UCSD-AML1 (cell line): ENCODE data around the gene UBE2N.

Experiments used
- DNase-seq: peaks from one replicate; lab custom pipeline; 2025; ENCODE audit not compliant: unreplicated experiment; lab: John Stamatoyannopoulos, UW

UBE2N gene

GRCh38 chr12:93441617-93442410 lies at the start of gene UBE2N:
Gene UBE2N, minus strand, starts transcription at chr12:93441947. Its CDS starts 63 bp downstream, at chr12:93441884.
- peak; percentile 97 for DNase-seq

- DNase-seq: no peak
Observed at GRCh38 chr12:93484315-93484981, 42.7 kb upstream of the UBE2N start.

GRCh38 chr12:93483151-93483807 lies 41.5 kb upstream of the UBE2N start:
- DNase-seq: no peak

GRCh38 chr12:93482721-93483120 lies 41.0 kb upstream of the UBE2N start:
- DNase-seq: no peak

- no peak for DNase-seq
Observed at GRCh38 chr12:93476555-93476954, 34.8 kb upstream of the UBE2N start.

- DNase-seq: no peak
Observed at GRCh38 chr12:93469386-93469785, 27.6 kb upstream of the UBE2N start.

- DNase-seq: no peak
Observed at GRCh38 chr12:93468008-93468371, 26.2 kb upstream of the UBE2N start.

- DNase-seq: peak; percentile 91
Observed at GRCh38 chr12:93467351-93468007, 25.7 kb upstream of the UBE2N start, which contains the start of gene MRPL42. Gene MRPL42, plus strand, starts transcription at chr12:93467514. Its CDS starts 1,772 bp downstream, at chr12:93469286.

GRCh38 chr12:93466625-93467350 lies 25.0 kb upstream of the UBE2N start:
- DNase-seq: no peak

- no peak for DNase-seq
Observed at GRCh38 chr12:93465841-93466240, 24.1 kb upstream of the UBE2N start.

- DNase-seq: no peak
Observed at GRCh38 chr12:93461503-93461902, 19.8 kb upstream of the UBE2N start.

- peak; percentile 18 for DNase-seq
Observed at GRCh38 chr12:93460902-93461301, 19.2 kb upstream of the UBE2N start.

GRCh38 chr12:93460003-93460402 lies 18.3 kb upstream of the UBE2N start:
- DNase-seq: no peak

GRCh38 chr12:93459097-93459496 lies 17.4 kb upstream of the UBE2N start:
- DNase-seq: no peak

GRCh38 chr12:93456077-93456476 lies 14.3 kb upstream of the UBE2N start:
- no peak for DNase-seq

GRCh38 chr12:93453633-93454032 lies 11.9 kb upstream of the UBE2N start:
- DNase-seq: no peak

GRCh38 chr12:93451423-93452158 lies 9.8 kb upstream of the UBE2N start:
- no peak for DNase-seq

GRCh38 chr12:93449277-93449676 lies 7.5 kb upstream of the UBE2N start:
- DNase-seq: no peak

- DNase-seq: no peak
Observed at GRCh38 chr12:93448796-93449195, 7.0 kb upstream of the UBE2N start.
